Fibroblast of skin of back (primary cell): ENCODE results near the gene CRADD.

Experiments used
- DNase-seq: peaks from one replicate; pipeline ENCODE4 v3.0.0-alpha.2; 2013

The CRADD gene

DNA sequence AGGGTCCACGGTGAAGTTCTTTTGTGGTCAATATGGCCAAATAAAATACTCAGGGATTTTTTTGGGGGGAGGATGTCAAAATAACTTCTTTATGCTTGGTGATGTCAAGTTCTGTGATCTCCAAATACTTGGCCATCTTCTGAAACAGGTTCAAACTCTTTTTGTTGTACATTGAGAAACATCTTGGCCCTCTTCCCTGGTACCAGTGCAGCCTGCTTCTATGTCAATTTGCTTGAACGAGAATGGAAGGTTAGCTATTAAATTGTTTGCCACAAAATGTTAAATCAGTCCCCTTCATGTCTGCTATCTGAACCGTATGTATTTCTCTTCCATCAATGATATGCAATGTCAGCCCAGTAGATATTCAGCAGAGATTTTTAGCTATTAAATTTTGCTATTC is 6.1 kb upstream of the CRADD start:
- no peak for DNase-seq

DNA sequence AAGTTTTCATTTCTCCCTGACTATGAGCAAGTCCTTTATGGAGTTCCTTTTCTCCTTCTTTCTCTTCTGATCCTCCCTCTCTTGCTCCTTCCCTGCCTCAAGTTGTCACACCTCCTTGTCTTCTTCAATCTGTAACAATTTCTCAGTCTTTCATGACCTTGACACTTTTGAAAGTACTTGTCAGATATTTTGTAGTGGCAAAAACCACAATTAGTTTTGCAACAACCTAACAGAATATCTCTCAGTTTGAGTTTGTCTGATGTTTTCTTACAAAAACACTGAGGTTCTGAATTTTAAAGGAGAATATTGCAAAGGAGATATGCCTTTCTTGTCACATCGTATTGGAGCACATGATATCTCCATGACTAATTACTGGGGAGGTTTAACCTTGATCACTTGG is 4.1 kb upstream of the CRADD start:
- no peak for DNase-seq

DNA sequence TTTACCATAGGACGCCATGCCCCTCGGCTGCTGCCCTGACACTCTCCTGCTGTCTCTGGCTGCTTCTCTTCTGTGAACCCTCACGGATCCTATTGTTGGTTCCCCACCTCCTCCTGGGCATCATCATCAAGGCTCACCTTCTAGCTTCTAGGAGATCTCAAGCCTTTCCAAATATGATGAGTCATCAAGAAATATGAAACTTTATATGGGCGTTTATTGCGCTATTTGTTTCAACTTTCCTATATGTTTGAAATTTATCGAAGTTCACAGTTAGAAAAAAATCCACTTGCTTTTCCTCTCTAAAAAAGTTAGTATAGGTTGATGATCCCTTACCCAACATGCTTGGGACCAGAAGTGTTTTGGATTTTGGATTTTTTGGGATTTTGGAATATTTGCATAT is 2.8 kb upstream of the CRADD start:
- no peak for DNase-seq

DNA sequence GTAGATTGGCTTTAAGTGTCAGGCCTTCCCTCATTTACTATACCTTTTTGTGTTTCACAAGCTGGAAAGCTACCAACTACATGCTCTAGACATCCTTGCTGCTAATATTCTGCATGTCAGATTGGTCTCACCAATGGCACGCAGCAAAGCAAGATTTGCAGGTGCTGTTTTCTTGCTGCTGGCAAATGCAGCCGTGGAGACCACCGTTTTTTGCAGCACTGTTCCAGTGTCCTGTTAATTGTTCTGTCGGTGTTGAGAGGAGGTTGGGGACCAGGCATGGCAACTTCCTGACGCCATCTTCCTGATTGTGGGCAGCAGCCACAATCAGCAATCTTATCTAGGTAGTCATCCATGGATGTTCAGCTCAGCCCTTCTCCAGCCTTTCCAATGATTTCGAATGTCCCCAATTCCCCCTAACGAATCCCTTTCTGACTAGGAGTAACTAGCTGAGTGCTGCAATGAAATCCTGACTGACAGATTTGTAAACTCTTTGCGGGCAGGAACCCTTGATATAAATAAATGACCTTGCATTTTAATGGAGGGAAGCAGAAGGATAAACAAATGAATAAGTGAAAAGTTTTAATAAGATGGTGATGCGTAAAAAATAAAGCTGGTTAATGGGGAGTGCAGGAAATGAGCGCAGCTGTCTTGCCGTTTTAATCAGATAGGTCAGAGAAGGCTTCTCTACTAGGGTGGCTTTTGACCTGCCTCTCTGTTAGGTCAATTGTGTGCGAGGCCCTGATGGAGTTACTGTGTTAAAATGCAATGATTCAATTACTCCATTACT is 574 bp upstream of the CRADD start:
- no peak for DNase-seq

DNA sequence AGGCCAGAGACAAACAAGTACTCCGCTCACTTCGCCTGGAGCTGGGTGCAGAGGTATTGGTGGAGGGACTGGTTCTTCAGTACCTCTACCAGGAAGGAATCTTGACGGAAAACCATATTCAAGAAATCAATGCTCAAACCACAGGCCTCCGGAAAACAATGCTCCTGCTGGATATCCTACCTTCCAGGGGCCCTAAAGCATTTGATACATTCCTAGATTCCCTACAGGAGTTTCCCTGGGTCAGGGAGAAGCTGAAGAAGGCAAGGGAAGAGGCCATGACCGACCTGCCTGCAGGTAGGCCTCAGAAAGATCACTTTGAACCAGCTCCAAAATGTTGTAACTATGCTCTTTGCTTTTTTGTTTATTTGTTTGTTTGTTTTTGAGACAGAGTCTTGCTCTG is 1.6 kb downstream of the CRADD start:
- no peak for DNase-seq

DNA sequence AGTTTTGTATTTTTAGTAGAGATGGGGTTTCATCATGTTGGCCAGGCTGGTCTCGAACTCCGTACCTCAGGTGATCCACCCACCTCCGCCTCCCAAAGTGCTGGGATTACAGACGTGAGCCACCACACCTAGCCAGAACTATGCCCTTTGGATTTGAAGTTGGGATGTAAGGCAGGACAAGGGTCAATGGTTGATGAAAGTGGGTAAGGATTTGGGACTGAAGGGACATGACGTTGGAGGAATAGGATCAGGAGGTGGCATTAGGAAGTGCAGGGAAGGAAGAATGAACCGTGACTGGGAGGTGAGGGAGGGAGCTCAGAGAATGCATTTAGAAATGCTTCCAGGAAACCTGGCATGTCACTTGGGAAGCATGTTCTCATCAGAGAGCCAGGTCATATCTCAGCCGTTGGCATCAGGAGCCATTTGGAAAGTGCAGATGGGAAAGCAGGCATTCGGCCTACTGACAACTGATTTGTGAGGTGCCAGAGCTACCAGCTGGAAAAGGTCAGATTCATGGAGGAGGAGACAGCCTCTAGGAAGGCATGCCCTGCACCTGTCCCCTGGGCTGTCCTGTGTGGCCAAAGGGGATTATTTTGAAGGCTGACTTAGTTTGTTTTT is 2.2 kb downstream of the CRADD start:
- DNase-seq, result no peak

DNA sequence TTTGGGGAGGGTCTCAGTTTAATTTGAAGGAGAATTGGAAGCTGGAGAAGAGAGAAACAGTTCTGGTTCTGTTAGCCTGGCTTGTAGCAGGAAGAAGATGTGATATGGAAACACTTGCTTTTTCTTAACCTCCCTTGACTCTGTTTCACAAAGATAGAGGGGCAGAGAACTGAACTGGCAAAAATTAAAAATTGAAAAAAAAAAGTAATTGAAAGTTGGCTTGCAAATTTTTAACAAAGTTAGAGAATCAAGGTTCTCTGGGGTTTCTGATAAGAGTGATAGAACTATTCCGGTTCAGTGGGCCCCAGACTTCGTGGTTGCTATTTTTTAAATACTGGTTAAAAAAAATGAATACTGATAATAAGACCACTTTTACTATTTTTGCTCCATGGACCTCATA is 2.8 kb downstream of the CRADD start:
- no peak for DNase-seq

DNA sequence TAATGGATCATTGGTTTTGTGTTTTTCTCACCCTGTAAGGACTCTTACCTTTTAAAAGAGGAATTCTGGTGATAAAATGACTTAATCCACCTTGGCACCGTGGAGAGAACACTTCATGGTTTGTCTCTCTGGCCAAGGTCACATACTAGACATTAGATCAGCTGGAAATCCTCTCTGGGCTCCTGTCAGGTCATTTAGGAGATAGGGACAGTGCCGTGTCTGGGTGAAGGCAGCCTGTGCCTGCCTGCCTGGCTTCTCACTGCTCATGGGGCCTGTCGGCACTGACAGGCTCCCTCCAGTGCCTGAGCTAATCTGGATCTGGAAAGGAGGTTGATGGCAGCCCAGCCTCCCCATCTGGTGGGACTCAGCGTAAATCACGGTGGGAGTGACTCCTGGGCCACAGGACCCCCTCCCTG is 5.7 kb downstream of the CRADD start:
- no peak for DNase-seq

DNA sequence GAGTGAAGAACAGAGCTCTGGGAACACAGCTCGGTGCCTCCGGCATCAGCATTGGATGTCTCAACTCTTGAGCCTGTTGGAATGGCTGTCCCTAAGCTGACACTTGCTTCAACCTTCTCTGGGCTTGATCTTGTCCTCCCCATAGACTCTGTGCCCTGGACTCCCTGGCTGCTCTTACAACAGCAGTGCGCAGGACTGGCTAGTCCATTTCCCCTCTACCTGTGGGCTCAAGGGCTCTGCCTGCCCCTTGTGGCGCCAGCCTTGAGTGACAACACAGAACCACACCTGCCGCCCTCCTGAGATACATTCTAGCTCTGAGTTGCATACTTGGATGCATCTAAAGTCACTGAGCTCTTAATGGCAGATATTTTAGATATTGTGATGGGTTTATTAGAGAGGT is 6.2 kb downstream of the CRADD start:
- no peak for DNase-seq

DNA sequence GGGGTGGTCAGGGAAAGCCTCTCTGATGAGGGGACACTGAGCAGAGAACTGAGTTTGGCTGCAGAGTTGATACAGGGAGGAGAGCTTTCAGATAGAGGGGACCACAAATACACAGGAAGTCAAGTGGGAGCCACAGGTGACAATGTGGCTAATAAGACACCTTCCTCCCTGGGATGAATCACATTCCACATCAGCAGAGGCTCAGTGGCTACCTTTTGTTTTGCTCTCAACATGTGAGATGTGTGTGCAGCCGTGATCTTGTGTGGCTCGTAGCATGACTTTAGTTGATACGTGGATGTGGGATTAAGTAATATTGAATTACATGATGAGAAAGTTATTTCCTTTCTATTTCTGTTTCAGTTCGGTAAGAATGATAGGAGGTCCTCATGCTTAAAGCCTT is 7.5 kb downstream of the CRADD start:
- no peak for DNase-seq

DNA sequence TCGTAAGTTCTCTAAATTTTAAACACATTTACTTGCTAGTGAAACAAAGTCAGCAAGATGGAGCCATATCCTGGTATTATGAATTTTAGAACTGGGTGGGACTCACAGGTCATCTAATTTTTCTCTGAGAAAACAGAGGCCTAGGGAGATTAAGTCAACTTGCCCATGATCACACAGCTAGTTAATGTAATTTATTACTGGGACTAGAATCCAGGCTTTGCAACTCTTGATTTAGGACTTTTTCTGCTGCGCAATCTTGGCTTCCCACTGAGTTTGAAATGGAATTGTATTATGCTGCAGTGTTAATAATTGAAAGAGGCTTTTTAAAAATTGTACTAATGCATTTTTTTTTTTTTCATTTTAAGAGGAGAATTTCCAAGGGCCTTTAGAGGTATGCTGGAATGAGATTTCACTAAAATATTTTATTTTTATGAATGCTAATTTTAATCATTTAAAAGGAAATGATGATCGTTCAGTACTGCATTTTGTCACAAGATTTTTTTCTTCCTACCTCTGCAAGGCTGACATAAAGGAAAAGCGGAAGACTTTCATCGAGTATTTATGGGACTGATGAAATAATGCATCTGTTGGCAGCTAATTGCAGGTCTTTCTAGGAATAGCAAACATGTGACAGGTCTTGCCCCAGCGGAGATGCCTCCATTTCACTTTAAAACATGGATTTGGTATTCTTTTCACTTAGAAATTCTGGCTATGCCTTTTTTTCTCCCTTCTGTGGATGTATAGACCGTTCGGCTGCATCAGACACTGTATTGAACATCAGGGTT is 9.6 kb downstream of the CRADD start:
- no peak for DNase-seq

DNA sequence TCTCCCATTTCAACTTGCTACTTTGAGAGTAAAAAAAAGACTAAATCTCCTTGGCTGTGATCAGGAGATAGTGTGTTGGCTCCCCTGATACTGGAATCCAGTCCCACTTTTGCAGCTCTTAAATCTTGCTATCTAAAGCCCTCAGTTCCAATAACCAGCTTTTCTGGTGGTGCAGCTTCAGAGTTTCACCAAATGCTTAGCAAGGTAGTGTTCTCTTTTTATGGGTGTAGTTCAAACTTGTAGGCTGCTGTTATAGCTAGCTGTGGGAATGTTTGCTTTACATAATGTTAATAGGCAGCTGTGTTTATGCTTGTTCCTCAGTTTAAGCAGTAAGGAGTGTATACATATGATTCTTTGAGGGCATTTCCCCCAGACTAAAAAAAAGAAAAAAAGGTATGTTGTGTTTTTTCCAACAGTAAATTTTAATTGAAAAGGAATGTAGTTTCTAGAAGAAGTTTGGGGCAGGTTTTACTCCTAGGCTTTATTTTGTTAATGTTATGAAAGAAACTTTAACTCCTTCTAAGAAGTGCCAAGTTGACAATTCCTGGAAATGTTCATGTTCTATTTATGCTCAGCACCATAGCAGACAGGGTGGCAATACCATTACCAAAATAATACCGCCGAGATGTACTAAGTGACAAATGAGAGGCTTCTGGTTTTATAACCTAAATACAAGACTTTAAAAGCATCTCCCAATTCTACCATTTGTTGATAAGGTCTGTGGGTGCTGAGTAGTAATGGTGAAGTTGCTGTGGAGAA is 12.1 kb downstream of the CRADD start:
- DNase-seq, result no peak

DNA sequence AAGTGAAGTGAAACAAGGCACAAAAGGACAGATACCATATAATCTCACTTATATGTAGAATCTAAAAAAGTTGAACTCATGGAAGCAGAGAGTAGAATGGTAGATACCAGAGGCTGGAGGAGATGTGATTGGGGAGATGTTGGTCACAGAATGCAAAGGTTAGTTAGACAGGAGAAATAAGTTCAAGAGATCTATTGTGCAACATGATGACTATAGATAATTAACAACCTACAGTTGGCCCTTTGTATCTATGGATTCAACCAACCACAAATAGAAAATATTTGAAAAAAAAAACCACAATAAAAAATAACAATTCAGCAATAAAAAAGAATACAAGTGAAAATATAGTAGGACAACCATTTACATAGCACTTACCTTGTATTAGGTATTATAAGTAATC is 19.3 kb downstream of the CRADD start:
- DNase-seq, result no peak

DNA sequence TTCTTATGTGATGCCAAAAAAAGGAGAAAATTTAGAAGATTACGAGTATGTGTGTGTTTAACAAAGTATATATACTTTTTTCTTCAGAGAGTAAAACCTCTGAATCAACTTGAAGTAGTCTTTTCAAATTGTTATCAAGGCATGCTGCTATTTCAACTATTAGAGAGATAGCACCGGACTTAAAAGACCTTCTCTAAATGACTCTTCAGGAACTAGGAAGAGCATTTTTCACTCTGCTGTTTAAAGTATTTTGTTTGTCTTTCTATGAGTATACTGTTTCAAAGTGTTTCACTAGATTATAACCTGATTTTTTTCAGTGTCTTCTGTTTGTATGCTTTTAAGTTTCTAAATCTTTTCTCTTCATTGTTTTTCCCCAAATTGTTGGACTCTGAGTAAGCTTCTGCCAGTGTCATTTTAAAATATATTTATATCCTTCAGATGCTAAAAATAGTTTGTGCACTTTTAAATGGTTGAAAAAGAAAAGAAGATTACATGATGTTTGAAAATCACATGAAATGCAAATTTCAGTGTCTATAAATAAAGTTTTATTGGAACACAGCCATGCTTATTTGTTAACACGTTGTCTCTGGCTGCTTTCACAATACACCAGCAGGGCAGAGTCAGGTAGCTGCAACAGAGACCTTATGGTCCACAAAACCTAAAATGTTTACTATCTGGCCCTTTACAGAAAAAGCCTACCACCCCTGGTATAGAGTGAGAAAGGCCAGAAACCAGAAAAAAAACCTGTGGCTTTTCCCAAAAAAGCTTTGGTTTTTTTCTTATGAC is 21.3 kb downstream of the CRADD start:
- DNase-seq, result peak; percentile 64

DNA sequence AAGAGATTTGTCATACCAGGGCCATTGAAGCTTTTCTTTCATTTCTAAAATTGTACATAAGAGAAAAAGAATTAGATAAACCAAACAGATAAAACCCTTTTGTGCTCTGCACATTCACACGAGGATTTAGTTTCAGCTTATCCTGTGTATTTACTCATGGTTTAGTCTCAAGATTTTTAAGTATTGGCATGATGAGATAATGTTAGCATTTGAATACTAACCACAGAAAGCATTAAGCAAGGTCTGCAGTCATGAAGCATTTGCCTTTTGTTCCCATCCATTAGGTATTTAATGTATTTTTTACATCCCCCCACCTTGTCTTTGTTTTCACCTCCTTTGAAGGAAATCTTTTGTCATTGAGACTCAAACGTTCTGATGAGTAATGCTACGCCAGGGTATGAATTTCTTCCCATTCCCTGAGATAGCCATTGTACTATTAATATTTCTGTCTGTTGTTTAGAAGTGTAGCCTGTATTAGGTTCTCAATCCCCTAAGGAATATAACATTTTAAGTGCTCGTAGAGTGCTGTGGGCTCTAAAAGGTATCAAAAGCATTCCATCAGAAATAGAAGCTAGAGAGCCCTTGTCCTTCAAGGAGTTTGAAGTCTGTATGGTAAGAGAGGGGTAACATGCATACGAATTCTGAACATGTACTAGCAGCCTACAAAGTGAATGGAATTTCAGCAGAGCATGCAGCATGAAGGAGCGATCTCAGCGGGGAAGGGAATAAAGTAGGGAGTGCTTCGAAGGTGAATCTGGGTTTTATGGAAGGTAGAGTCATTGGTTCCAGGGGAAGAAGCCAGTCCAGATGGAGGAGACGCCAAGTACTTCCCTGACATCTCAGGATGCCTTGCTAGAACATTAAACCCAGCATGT is 22.3 kb downstream of the CRADD start:
- peak; percentile 86 for DNase-seq

DNA sequence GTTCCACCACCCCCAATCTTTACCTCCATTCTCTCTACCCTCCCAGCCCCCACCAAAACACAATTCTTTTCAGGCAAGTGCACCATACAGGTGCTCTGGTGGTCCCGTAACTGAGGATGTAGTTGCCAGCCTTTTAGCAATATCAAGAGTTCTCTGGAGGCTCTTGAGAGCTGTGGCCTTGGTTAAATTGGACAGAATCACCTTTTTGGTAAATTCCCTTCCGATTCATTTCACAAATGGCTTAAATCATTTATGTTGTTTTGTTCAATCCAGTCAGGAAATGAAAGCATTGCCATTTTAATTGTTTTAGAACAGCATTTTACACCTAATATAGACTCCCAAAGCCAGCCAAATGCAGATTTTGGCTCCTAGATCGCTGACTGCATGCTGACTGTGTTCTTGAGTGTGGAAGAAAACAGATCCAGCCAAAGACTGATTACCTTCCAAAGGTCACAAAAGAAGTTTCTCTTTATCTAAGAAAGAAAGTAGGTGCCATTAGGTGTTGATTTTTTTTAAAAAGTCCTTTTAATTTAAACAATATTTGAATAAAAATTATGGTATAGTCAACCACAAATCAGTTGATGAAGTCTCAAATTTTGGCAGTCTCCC is 25.6 kb downstream of the CRADD start:
- no peak for DNase-seq

DNA sequence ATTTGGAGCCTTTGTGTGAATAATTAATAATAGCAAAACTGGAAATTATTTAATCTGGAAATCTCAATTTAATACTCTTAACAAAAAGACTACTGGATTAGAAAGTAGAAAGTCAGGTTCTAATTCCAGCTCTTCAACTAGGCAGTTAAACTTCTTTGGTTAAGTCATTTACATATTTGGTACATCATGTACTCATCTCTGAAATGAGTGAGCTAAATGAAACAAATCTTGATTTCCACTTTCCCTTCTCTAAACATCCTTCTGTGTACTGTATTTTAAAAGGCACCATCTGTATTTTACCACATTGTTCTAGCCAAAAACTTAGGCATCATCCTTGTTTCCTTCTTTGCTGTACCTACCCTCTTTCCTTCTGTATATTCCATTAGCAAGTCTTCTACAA is 26.9 kb downstream of the CRADD start:
- DNase-seq, result no peak

DNA sequence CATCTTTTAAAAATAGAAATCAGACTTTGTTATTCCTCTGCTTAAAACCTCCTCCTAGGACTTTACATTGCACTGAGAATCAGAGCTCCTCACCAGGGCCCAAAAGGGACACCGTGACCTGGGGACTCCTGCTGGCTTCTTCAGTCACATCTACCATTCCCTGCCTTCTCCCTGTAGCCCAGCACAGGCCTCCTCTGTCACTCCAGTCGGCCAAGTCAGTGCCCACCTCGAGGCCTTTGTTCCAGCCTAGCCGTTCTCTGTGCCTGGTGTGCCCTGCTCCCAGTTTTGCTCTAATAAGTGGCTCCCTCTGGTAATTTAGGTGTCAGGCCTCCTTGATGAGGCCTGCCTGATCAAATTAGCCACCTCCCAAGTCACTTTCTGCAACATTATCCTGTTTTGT is 27.4 kb downstream of the CRADD start:
- DNase-seq, result no peak

DNA sequence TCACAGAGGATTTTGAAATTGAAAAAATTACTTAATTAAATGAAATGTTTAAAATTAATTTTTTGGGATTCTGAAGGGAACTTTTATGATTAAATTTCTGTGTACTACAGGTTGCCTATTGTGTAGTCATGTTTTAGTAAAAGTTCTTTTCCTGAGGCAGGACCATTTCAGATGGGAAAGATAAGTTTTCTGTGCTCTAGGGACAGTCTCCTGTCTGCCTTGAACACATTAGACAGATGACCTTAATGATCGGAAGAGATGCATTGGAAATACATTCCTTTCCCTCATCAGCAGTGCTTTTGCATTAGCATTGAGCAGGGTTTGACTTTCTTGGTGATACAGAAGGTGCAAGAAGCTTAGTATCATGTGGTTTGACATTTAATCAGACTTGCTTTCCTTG is 28.1 kb downstream of the CRADD start:
- DNase-seq, result no peak

DNA sequence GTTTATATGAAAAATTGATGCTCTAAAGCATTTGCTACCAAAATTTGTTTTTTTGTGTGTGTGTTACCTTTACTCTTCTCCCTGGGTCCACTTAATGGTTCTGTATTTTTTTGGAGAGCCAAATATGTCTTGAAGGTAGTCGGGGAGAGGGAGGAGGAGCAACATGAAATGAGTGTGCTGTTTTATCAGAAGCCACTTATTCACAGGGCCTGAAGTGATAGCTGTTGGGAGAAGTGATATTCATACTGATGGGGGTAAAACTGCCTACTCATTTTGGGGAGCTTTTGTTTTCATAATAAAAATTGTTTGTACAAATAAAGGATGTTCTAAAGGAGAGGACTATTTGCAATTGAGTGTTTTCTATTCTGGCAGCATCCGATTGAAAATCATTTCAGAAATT is 29.2 kb downstream of the CRADD start:
- DNase-seq, result no peak

DNA sequence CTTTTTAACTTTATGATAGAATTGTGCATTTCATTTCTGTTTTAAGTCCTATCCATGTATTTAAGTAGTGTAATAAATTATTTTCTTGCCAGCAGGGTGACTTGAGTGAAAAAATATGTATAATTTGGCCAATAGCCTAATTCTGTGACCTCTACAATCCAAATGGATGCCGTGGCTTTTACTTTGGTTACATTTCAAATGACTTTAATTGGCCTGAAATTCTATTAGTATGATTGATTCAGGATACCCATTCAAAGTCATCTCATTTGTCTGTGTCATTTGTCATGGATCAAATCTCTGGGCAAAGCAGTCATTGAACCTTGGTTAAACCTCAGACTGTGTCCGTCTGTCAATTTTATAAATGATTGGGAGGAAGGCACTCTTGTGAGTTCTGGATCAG is 29.6 kb downstream of the CRADD start:
- peak; percentile 45 for DNase-seq
